Right ventricle myocardium superior (tissue), 1 donor: Measurements from ENCODE around the gene CDCA3. TPM values are rescaled to one million over a fixed set of nuclear protein-coding genes. Genes with fewer than 3 reads are reported as not detected.

Experiments used
- ATAC-seq: fragments of 200-7000 bp; cut with Tn5 transposase; one replicate; pipeline ENCODE4 v1.9.1; 2020; ENCODE audit warnings: mild to moderate bottlenecking; ENCODE audit not compliant: poor library complexity
- DNase-seq: peaks from one replicate; pipeline ENCODE4 v3.0.0-alpha.2; 2020
- intact Hi-C: fragments of 100-400 bp; cut with DNase I; formaldehyde crosslinking; loops from one replicate; pipeline ENCODE4 v1.11.2; 2022
- total RNA-seq: library from RNA; stranded (reverse); fragmentation: NEBNext Ultra II Directional; extraction: Animal tissue kit (Norgen Biotek cat#: 25700); gene quantifications from one replicate; pipeline ENCODE4 v1.2.1, GENCODE V29; 2021
- donor health status: DM: no; HTN: yes; CAD: no; lungs with severe emphysema.

The CDCA3 gene
- total RNA-seq, 1 donor from 2014 or later = 1.3 TPM

DNA sequence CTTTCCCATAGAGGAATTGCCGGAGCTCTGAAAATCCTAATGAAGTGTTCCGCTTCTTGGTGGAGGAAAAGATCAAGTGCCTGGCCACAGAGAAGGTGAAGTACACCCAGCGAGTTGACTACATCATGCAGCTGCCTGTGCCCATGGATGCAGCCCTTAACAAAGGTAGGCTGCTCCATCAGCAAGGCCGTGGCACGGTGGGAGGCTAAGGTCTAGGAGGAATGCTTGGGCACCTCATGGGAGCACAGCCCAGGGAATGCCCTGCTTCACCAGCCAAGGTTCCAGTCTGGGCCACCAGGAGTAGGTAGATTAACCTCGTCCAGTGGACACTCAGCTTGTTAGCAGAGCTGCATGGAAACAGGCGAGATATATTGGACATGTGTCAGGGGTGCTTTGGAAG, 9.9 kb upstream of the CDCA3 start:
- intact Hi-C loops = no loop called here
- no peak for ATAC-seq
- no peak for DNase-seq

GRCh38 chr12:6860116-6860515, 9.0 kb upstream of the CDCA3 start:
- no peak for ATAC-seq
- intact Hi-C loops = no loop called here
- DNase-seq = no peak

- no peak for ATAC-seq
- intact Hi-C loops = no loop called here
- DNase-seq = no peak
These were observed 7.7 kb upstream of the CDCA3 start for GRCh38 chr12:6858799-6859198.

DNA sequence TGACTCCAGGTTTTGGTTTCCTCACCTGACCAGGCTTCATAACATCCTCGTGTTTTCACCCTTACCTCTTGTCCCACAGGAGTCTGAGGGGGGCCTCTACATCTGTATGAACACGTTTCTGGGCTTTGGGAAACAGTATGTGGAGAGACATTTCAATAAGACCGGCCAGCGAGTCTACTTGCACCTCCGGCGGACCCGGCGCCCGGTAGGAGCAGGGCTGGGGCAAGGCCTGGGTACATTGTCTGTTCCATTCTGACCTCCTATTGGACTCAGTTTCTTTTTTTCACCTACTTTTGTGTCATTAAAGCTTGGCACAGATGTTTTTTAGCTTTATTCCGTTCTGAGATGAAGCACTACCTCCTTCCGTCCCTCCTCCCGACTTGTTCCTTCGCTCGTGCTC, 4.2 kb upstream of the CDCA3 start:
- ATAC-seq = no peak
- intact Hi-C loops = no loop called here
- no peak for DNase-seq

DNA sequence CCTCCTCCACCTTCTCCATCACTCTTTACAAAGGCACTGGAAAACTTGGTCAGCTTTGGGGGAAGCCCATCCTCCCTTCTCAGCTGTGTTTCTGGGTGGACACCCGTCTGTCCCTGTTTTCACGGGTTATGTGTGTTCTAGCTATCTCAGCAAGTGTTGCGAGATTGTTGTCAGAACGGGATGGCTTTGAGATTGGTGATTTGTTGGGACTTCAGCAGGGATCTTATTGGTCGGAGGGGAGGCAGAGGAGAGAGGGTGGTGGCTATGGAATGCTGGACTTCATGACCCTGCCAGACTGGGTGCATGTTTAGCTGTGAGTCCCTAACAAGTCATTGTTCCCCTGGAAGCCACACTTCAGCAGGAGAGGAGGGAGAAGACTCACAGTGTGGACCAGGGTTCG, 3.0 kb upstream of the CDCA3 start:
- intact Hi-C loops = no loop called here
- no peak for ATAC-seq
- no peak for DNase-seq

GRCh38 chr12:6853626-6854025, 2.5 kb upstream of the CDCA3 start:
- no peak for ATAC-seq
- intact Hi-C loops = no loop called here
- no peak for DNase-seq

DNA sequence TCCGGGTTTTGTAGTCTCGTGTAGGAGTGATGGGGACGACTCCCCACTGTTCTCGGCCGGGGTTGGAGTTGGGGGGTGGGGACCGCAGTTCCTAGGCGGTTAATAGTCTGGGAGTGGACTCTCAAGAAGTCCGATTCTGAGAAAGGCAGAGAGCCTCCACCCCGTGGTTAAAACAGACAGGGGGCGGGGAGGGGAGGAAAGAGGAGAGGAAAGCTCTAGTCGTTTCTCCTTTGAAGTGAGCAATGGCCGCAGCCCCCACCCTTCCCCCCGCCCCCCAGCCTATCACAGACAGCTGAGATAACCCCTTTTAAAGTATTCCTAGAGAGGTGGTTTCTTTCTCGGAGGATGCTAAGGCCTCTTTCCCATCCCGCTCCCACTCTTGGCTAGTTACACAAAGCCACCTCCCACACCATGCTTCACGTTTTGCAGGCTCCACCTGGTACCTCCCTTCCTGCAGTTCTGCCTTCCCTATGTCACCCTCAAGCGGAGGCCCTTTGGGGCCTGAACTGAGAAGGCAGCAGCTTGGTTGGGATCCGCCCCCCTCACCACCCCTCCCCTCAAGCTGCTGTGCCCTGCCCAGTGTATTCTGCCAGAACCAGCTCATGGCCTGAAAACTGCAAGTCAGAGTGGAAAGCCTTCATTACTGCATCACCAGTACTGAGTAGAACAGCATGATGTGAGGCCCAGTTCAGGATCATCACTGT, 1.7 kb upstream of the CDCA3 start:
- DNase-seq (no peak), ATAC-seq (no peak)
- intact Hi-C loops = no loop called here

DNA sequence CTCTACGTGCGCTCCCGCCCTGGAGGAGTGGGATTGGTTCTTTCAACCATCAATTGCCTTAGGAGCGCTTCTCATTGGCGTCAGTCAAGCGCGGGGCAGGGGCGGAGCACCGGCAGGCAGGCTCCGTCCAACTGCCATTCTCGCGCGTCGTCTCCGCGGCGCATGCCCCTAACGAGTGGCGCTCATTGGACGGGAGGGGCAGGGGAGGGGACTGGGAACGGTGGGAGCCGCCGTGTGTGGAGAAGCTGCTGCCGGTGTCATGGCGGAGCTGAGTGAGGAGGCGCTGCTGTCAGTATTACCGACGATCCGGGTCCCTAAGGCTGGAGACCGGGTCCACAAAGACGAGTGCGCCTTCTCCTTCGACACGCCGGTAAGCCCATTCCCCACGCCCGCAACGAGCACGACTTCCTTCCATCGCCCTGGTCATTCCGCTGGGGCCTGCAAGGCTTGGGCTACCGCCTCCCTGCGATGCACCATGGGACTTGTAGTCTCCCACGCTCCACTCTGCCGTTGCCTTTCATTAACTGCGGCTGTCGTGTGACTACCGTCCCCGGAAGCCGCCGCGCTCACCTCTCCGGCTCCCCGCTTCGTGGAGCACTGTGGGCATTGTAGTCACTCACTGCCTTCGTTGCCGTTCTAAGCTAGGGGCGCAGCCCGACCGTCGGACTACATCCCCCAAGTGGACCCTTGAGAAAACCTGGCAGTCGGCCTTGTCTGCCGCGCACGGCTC, 1.0 kb upstream of the CDCA3 start, which contains the start of gene USP5:
Gene USP5, plus strand, starts transcription at position 230 of the 730 bp plus-strand sequence. Its CDS starts 30 bp downstream, at position 260.
- ATAC-seq (peak; percentile 91), DNase-seq (peak; percentile 99)
- intact Hi-C loops = no loop called here

DNA sequence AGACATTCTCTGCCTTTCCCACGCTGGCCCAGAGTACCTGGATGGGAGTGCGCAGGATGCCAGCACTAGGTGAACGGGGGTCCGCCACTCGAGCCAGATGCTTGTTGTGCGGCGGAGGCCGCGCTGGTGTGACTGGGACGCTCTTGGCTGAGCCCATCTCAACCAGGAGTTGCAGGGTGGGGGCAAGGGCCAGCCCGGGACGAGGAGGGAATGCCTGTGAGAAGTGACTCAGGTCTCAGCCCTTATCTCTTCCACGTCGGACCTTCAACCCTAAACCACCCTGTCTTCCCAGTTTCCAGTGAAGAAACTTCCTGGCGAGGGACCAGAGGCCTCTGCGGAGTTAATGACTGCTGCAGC, 312 bp downstream of the CDCA3 start:
- intact Hi-C loops = no loop called here
- ATAC-seq = no peak
- no peak for DNase-seq

DNA sequence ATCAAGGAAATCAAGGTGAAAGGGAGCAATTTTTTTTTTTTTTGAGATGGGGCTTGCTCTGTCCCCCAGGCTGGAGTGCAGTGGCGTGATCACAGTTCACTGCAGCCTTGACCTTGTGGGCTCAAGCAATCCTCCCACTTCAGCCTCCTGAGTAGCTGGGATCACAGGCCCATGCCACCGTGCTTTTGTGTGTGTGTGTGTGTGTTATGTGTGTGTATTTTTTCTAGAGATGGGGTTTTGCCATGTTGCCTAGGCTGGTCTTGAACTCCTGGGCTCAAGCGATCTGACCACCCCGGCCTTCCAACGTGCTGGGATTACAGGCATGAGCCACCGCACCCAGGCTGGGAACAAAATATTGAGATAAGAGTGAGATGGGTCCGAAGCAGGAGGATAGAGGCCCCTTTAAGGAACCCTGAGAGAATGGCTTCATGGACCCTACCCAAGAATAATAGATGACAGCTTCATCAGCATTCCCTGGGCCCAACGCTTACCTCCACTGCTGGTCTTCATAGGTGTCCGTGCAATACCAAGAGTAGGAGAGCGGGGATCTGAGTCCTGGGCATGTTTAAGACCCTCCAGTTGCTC, 1.0 kb downstream of the CDCA3 start:
- no peak for ATAC-seq

GRCh38 chr12:6849427-6849826, 1.7 kb downstream of the CDCA3 start:
- no peak for ATAC-seq
- intact Hi-C loops = no loop called here
- DNase-seq = no peak

More for the DNA sequence above, 1.0 kb downstream of the CDCA3 start:
- no peak for DNase-seq
- intact Hi-C loops = no loop called here

- intact Hi-C loops = no loop called here
- no peak for ATAC-seq
- no peak for DNase-seq
These were observed 3.4 kb downstream of the CDCA3 start for GRCh38 chr12:6847676-6848075.

DNA sequence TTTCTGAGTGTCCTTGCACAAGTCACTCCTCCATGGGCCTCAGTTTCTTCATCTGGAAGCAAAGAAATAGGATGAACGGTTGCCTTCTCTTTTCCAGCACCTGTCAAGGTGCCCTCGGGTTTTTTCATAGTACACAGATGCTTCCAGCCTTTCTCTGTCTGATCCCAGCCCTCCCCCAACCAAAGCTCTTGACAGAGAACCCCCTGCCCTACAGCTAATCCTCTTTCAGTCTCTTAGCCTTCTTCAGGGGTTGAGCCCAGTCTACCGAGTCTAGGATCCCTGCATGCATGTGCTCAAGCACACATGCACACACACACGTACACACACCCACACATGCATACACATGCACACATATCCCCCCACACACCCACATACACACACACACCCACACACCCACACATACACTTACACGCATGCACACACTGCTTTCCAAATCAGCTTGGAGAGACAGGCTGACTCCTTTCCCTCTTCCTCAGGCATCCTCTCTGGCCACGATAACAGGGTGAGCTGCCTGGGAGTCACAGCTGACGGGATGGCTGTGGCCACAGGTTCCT, 4.7 kb downstream of the CDCA3 start:
- DNase-seq = no peak
- no peak for ATAC-seq
- intact Hi-C loops = no loop called here

- no peak for DNase-seq
- intact Hi-C loops = no loop called here
- ATAC-seq = no peak
These were observed 5.7 kb downstream of the CDCA3 start for GRCh38 chr12:6845395-6845794.

GRCh38 chr12:6843118-6843902, 7.8 kb downstream of the CDCA3 start:
- DNase-seq = no peak
- intact Hi-C loops = no loop called here
- ATAC-seq = no peak

DNA sequence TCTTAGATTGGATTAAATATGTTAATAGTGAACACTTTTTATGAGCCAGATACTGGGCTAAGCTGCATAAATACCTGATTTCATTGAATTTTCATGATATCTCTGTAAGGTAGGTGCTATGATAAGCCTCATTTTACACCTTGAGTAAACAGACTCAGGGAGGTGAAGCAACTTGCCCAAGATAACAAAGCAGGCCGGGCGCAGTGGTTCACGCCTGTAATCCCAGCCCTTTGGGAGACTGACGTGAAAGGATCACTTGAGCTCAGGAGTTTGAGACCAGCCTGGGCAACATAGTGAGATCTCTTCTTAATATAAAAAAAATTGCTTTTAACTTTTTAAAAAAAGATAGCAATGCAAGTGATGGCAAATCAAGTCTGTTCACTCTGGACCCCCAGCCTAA, 9.0 kb downstream of the CDCA3 start:
- DNase-seq (no peak), ATAC-seq (no peak)
- intact Hi-C loops = no loop called here

- peak; percentile 41 for ATAC-seq
- DNase-seq = no peak
These were observed 10.1 kb downstream of the CDCA3 start, which contains the start of gene GNB3 for GRCh38 chr12:6840761-6841515. TSS of gene GNB3 (plus strand) at chr12:6840925. CDS start at chr12:6841288, 363 bp downstream.

DNA sequence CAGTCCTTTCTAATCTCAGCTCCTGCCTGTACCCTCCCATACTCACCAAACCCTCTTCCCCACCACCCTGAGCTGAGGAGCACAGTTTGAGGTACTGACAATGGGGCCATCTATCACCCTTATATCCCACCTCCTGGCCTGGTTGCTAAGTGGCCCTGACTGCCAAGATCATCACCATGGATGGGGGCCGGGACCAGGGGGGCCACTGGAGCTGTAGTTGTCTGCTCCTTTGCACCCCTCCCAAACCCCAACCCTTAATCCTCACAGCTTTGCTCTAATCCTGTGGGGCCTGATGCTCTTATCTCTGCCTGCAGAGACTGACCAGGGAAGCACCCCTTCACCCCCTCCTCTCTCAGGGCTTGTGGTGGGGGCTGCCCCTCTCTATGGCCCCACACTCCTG, 10.8 kb downstream of the CDCA3 start:
- ATAC-seq = no peak
- DNase-seq = no peak

More at GRCh38 chr12:6840761-6841515, 10.1 kb downstream of the CDCA3 start, which contains the start of gene GNB3:
- intact Hi-C loops = no loop called here

More for the DNA sequence above, 10.8 kb downstream of the CDCA3 start:
- intact Hi-C loops = no loop called here
